SH-SY5Y (cell line): Measurements from ENCODE around the gene BMI1.

Source experiments
- GATA2 ChIP-seq: IDR thresholded peaks from 2 replicates; pipeline ENCODE4 v1.6.1; 2011; ENCODE audit warnings: mild to moderate bottlenecking, low read depth, low read length
- GATA3 ChIP-seq: IDR thresholded peaks from 2 replicates; pipeline ENCODE4 v1.6.1; 2011; ENCODE audit warnings: low read depth, mild to moderate bottlenecking, low read length, moderate library complexity

- TF ChIP-seq GATA2 (no peak), GATA3 (no peak)
These were observed 44.3 kb downstream of the BMI1 start for GRCh38 chr10:22365233-22365632.
